GM18519 (cell line): Measurements from ENCODE around the gene ARHGDIB.

Experiments used
- ATAC-seq: cut with Tn5 transposase; IDR thresholded peaks from one replicate; pipeline ENCODE4 v1.9.1; 2021; ENCODE audit warnings: mild to moderate bottlenecking, moderate library complexity; ENCODE audit not compliant: unreplicated experiment, low FRiP score

The ARHGDIB gene

GRCh38 chr12:14958361-14959125, 2.9 kb downstream of the ARHGDIB start:
- ATAC-seq = no peak

- ATAC-seq = no peak
These were observed 3.7 kb downstream of the ARHGDIB start for GRCh38 chr12:14957551-14958168.

GRCh38 chr12:14956905-14957304, 4.5 kb downstream of the ARHGDIB start:
- ATAC-seq = no peak

GRCh38 chr12:14956024-14956891, 5.1 kb downstream of the ARHGDIB start:
- ATAC-seq = peak; percentile 38

- ATAC-seq = no peak
These were observed 7.1 kb downstream of the ARHGDIB start for GRCh38 chr12:14954269-14954668.

- no peak for ATAC-seq
These were observed 7.6 kb downstream of the ARHGDIB start for GRCh38 chr12:14953752-14954151.

GRCh38 chr12:14952299-14952921, 9.0 kb downstream of the ARHGDIB start:
- peak; percentile 53 for ATAC-seq

- no peak for ATAC-seq
These were observed 9.6 kb downstream of the ARHGDIB start for GRCh38 chr12:14951851-14952250.

GRCh38 chr12:14950982-14951746, 10.2 kb downstream of the ARHGDIB start:
- no peak for ATAC-seq

- ATAC-seq = peak; percentile 29
These were observed 11.0 kb downstream of the ARHGDIB start for GRCh38 chr12:14950421-14950820.

GRCh38 chr12:14949631-14950030, 11.8 kb downstream of the ARHGDIB start:
- no peak for ATAC-seq

GRCh38 chr12:14948672-14949071, 12.7 kb downstream of the ARHGDIB start:
- peak; percentile 85 for ATAC-seq

GRCh38 chr12:14946861-14947260, 14.5 kb downstream of the ARHGDIB start:
- no peak for ATAC-seq

- no peak for ATAC-seq
These were observed 15.2 kb downstream of the ARHGDIB start for GRCh38 chr12:14946162-14946561.

GRCh38 chr12:14942196-14942931, 19.0 kb downstream of the ARHGDIB start:
- no peak for ATAC-seq

- no peak for ATAC-seq
These were observed 20.0 kb downstream of the ARHGDIB start for GRCh38 chr12:14941369-14941768.

- ATAC-seq = no peak
These were observed 23.1 kb downstream of the ARHGDIB start, which contains the start of gene ERP27 for GRCh38 chr12:14938301-14938700. TSS of gene ERP27 (minus strand) at chr12:14938537. CDS start at chr12:14938508, 29 bp downstream.

- ATAC-seq = no peak
These were observed 23.7 kb downstream of the ARHGDIB start for GRCh38 chr12:14937689-14938088.

GRCh38 chr12:14937014-14937413, 24.4 kb downstream of the ARHGDIB start:
- no peak for ATAC-seq
